Esophagus muscularis mucosa (tissue), 4 donors: ENCODE results near the gene BACH1. TPM values are rescaled to one million over a fixed set of nuclear protein-coding genes. Genes with fewer than 3 reads are reported as not detected.

ENCODE experiments used
- DNase-seq: peaks from one replicate; pipeline ENCODE4 v3.0.0-alpha.2; 2017; ENCODE audit errors: extremely low spot score
- H3K27ac ChIP-seq, 4 donors: fragments of 200-600 bp; sonication (generic); replicated peaks in 1 of 4; 1 replicate in 3 of 4; 2 replicates in 1 of 4; pipeline ENCODE4 v1.5.1; 2016 to 2019; ENCODE audit warnings: mild to moderate bottlenecking in 1 of 4
- H3K27me3 ChIP-seq, 4 donors: fragments of 200-600 bp; sonication (generic); one replicate each; pipeline versions ENCODE4 v1.5.1 to v1.6.0; 2016 to 2019
- H3K36me3 ChIP-seq, 4 donors: fragments of 200-600 bp; sonication (generic); one replicate each; pipeline ENCODE4 v1.5.1; 2016 to 2019
- H3K4me1 ChIP-seq, 4 donors: fragments of 200-600 bp; sonication (generic); one replicate each; pipeline ENCODE4 v1.5.1; 2016 to 2019
- H3K4me3 ChIP-seq, 4 donors: fragments of 200-600 bp; sonication (generic); 1 replicate in 2 of 4; 2 replicates in 2 of 4; pipeline ENCODE4 v1.5.1; 2016 to 2019; ENCODE audit warnings: mild to moderate bottlenecking in 4 of 4, moderate library complexity in 1 of 4
- H3K9me3 ChIP-seq, 4 donors: fragments of 200-600 bp; sonication (generic); 1 replicate in 3 of 4; 2 replicates in 1 of 4; pipeline ENCODE4 v1.5.1; 2016 to 2019
- EP300 ChIP-seq: sonication (generic); formaldehyde crosslinking; IDR thresholded peaks from one replicate; pipeline ENCODE4 v1.6.1; 2017; ENCODE audit warnings: antibody characterized with exemption
- POLR2A ChIP-seq: fragments of 450-650 bp; IDR thresholded peaks from one replicate; pipeline ENCODE4 v1.6.1; 2017; ENCODE audit warnings: antibody characterized with exemption, moderate library complexity, mild to moderate bottlenecking, low read depth
- POLR2AphosphoS5 ChIP-seq, 2 donors: sonication (generic); formaldehyde crosslinking; IDR thresholded peaks; one replicate each; pipeline ENCODE4 v1.6.1; 2017; ENCODE audit warnings: antibody characterized with exemption in 2 of 2
- WGBS: methylation state at CpG from one replicate; pipeline ENCODE4 v1.1.5; 2018; 5-methylcytosine and 5-hydroxymethylcytosine counted together
- intact Hi-C: fragments of 100-400 bp; cut with DNase I; formaldehyde crosslinking; loops from one replicate; pipeline ENCODE4 v1.15.1; 2023
- total RNA-seq, 4 donors: library from RNA; depleted of rRNA; stranded (reverse); fragments of >200 nt; gene quantifications; one replicate each; pipeline versions ENCODE4 v1.1.0 to v1.2.1, GENCODE V29; 2016
- TF ChIP-seq, protein P1 (sequence below), 3 experiments: fragments of 200-600 bp in 2 of 3; fragments of 450-650 bp in 1 of 3; sonication (generic) in 2 of 3; IDR thresholded peaks; one replicate each; pipeline ENCODE4 v1.5.1; 2017 to 2019; ENCODE audit warnings: antibody characterized with exemption in 3 of 3, mild to moderate bottlenecking in 2 of 3, moderate library complexity in 1 of 3

The BACH1 gene
- total RNA-seq, 4 donors from 2014 or later = 43.8 to 86.3 (median 50.9) TPM

DNA sequence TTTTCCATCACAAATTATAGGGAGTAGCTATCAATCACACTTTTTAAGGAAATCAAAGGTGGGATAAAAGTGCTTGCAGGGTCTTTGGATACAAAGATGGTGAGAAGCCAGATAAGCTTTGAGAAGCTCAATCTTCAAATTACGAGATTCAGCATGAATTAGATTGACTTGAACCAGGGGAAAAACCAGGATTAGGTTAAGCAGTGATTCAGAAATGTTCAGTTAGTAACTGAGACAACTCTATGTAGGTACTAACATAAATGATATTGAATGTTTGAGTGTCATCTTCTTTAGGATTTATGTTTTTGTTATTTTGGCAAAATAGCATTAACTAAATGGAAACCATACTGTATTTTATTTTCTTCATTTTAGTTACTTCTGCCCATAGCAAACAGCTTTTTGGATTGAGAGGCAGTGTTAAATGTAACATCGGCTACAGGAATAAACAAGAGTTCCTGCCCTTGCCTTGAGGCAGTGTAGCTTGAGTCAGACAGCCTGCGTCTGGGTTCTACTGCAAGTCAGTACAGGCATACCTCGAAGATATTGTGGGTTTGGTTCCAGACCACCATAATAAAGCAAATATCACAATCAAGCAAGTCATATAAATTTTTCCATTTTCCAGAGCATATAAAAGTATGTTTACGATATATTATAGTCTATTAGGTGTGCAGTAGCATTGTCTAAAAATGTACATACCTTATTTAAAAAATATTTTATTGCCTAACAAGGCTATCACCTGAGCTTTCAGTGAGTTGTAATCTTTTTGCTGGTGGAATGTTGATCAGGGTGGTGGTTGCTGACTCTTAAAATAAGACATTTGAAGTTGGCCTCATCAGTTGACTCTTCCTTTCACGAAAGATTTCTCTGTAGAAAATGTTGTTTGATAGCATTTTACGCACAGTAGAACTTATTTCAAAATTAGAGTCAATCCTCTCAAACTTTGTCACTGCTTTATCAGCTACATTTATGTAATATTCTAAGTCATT is 36.9 kb upstream of the BACH1 start:
- Histone ChIP-seq H3K4me1 (peaks cover 0 to 12% (median 9%) of the 10 kb centered on the region in 4 donors), H3K4me3 (no peak overlapping the region), H3K9me3 (no peaks in the 10 kb centered on the region), H3K27me3 (no peaks in the 10 kb centered on the region), H3K36me3 (no peaks in the 10 kb centered on the region), H3K27ac (no peak overlapping the region)
- 93% methylated on average over 7 of the region's 7 CpGs for WGBS
- TF ChIP-seq POLR2A (no peak), EP300 (no peak), POLR2AphosphoS5 (IDR thresholded peaks at IDR 0.05) (no peak)
- TF ChIP-seq, protein P1, sequence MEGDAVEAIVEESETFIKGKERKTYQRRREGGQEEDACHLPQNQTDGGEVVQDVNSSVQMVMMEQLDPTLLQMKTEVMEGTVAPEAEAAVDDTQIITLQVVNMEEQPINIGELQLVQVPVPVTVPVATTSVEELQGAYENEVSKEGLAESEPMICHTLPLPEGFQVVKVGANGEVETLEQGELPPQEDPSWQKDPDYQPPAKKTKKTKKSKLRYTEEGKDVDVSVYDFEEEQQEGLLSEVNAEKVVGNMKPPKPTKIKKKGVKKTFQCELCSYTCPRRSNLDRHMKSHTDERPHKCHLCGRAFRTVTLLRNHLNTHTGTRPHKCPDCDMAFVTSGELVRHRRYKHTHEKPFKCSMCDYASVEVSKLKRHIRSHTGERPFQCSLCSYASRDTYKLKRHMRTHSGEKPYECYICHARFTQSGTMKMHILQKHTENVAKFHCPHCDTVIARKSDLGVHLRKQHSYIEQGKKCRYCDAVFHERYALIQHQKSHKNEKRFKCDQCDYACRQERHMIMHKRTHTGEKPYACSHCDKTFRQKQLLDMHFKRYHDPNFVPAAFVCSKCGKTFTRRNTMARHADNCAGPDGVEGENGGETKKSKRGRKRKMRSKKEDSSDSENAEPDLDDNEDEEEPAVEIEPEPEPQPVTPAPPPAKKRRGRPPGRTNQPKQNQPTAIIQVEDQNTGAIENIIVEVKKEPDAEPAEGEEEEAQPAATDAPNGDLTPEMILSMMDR (IDR thresholded peaks at IDR 0.05) = no peak
- intact Hi-C loops = no loop called here
- no peak for DNase-seq

DNA sequence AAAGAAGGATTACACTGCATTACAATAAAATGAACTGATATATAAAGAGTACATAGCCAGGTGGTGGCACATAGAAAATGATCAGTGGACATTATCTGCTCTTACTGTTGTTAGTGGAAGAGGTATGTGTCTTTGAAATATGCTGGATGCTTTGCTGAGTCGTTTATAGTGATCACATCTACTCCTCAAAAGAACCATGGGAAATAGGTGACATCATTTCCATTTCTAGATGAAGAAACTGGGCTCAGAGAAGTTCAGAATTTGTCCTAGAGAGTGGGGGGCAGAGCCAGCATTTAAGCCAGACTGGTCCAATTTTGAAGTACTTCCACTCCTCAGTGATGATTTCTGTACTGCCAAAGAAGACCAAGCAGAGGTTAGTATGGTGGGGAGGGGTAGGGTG is 34.0 kb upstream of the BACH1 start:
- DNase-seq = no peak
- 59% methylated on average over 1 of the region's 1 CpG for WGBS
- H3K27me3 ChIP-seq = no peaks in the 10 kb centered on the region
- intact Hi-C loops = no loop called here
- no peak overlapping the region for H3K27ac ChIP-seq
- no peaks in the 10 kb centered on the region for H3K36me3 ChIP-seq
- no peaks in the 10 kb centered on the region for H3K9me3 ChIP-seq
- H3K4me1 ChIP-seq = no peaks in the 10 kb centered on the region
- H3K4me3 ChIP-seq = no peak overlapping the region
- TF ChIP-seq POLR2A (no peak), EP300 (no peak), POLR2AphosphoS5 (IDR thresholded peaks at IDR 0.05) (no peak)
- TF ChIP-seq, protein P1 (IDR thresholded peaks at IDR 0.05) = no peak

DNA sequence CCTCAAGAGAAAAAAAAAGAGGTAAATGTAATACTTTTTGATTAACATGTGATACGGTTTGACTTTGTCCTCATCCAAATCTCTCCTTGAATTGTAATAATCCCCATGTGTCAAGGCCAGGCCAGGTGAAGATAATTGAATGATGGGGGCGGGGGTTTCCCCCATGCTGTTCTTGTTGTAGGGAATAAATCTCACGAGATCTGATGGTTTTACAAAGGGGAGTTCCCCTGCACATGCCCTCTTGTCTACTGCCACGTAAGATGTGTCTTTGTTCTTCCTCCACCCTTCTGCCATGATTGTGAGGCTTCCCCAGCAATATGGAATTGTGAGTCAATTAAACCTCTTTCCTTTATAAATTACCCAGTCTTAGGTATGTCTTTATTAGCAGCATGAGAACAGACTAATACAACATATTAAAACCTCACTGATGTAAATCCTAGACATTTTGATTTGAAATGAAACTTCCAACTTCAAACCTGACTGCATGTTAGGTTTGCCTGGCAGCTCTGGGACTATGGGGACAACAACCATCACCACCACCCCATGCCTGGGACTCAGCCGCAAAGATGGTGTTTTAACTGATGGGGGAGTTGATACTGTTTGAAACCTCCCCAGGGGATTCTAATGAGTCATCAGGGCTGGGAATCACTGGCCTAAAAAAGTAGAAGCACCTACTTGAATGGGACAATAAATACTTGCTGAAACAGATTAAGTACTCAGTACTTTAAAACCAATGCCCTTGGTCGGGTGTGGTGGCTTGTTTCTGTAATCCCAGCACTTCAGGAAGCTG is 32.8 kb upstream of the BACH1 start:
- Histone ChIP-seq H3K4me1 (no peaks in the 10 kb centered on the region), H3K36me3 (no peaks in the 10 kb centered on the region), H3K27ac (no peak overlapping the region), H3K4me3 (no peak overlapping the region), H3K27me3 (no peaks in the 10 kb centered on the region), H3K9me3 (no peaks in the 10 kb centered on the region)
- no peak for DNase-seq
- intact Hi-C loops = no loop called here
- WGBS = 84% methylated on average over 6 of the region's 6 CpGs
- TF ChIP-seq POLR2A (no peak), POLR2AphosphoS5 (IDR thresholded peaks at IDR 0.05) (no peak), EP300 (no peak)
- TF ChIP-seq, protein P1 (IDR thresholded peaks at IDR 0.05) = no peak

DNA sequence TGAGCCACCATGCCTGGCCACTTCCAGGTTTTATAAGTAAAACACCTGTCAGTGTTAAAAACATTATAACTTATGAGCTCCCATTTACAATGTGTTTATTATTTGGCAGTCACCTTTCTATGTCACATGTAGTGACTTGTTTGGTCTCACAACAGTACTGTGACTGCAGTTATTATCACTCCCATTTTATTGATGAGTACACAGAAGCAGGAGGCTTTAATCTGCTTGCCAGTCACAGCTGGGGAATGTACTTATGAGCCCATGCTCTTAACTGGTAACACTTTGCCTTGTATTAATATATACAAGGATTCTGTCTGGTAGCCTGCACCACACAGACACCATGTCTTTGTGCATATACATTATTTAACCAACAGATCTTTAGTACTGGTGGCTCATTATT is 31.1 kb upstream of the BACH1 start:
- H3K36me3 ChIP-seq = no peaks in the 10 kb centered on the region
- H3K4me3 ChIP-seq = no peak overlapping the region
- no peaks in the 10 kb centered on the region for H3K4me1 ChIP-seq
- DNase-seq = no peak
- TF ChIP-seq POLR2A (no peak), EP300 (no peak), POLR2AphosphoS5 (IDR thresholded peaks at IDR 0.05) (no peak)
- TF ChIP-seq, protein P1 (IDR thresholded peaks at IDR 0.05) = no peak
- intact Hi-C loops = no loop called here
- no peak overlapping the region for H3K27ac ChIP-seq
- no peaks in the 10 kb centered on the region for H3K27me3 ChIP-seq
- H3K9me3 ChIP-seq = no peaks in the 10 kb centered on the region
